ENCODE results near the gene C10orf105.

DNA sequence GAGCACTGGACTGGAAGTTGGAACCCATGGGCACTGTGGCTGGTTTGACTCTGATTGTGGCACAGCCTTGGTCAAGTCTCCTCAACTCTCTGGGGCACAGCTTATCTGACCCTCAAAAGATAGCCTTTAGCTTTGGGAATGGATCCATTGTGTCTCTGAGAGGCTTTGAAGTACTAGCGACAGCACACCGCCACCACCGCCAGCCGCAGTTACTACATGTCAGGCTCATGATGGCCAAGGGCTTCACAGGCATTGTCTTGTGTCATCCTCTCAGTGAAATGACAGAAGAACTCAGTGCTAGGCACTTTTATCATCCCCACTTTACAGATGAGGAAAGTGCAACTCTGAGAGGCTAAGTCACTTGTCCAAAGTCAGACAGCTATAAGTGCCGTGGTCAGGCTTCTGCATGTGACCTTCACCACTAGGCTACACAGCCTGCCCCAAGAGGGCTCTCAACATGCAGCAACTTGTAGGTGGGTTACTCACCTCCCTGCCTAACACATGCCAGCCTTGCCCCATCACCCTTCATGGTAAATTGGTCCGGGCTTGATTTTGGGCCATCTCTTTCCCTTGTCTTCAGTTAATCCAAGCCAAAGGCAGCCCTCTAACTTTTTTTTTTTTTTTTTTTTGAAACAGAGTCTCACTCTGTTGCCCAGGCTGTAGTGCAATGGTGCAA, 44.1 kb downstream of the C10orf105 start:
- TF ChIP-seq, protein P1, sequence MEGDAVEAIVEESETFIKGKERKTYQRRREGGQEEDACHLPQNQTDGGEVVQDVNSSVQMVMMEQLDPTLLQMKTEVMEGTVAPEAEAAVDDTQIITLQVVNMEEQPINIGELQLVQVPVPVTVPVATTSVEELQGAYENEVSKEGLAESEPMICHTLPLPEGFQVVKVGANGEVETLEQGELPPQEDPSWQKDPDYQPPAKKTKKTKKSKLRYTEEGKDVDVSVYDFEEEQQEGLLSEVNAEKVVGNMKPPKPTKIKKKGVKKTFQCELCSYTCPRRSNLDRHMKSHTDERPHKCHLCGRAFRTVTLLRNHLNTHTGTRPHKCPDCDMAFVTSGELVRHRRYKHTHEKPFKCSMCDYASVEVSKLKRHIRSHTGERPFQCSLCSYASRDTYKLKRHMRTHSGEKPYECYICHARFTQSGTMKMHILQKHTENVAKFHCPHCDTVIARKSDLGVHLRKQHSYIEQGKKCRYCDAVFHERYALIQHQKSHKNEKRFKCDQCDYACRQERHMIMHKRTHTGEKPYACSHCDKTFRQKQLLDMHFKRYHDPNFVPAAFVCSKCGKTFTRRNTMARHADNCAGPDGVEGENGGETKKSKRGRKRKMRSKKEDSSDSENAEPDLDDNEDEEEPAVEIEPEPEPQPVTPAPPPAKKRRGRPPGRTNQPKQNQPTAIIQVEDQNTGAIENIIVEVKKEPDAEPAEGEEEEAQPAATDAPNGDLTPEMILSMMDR (IDR thresholded peaks at IDR 0.05) = no peak
- no peak for TF ChIP-seq POLR2A (IDR thresholded peaks at IDR 0.05)

All from uterus (tissue), 2 donors.